Lung (tissue), 12 donors: ENCODE measurements around the gene ZNF783. TPM values are rescaled to one million over a fixed set of nuclear protein-coding genes. Genes with fewer than 3 reads are reported as not detected.

ENCODE experiments used
- ATAC-seq: fragments of 200-7000 bp; cut with Tn5 transposase; one replicate; pipeline ENCODE4 v1.9.1; 2020; ENCODE audit warnings: moderate number of reproducible peaks; ENCODE audit not compliant: insufficient read depth, low FRiP score
- DNase-seq, 3 donors: peaks; one replicate each; pipeline ENCODE4 v3.0.0-alpha.2; 2013 to 2017
- H3K27ac ChIP-seq, 2 donors: one replicate each; pipeline ENCODE4 v1.5.1; 2013; ENCODE audit warnings: mild to moderate bottlenecking in 2 of 2, moderate library complexity in 2 of 2, control low read depth in 1 of 2, inconsistent platforms in 1 of 2, low read depth in 1 of 2, low read length in 1 of 2
- H3K27me3 ChIP-seq, 3 donors: one replicate each; pipeline ENCODE4 v1.5.1; 2013; ENCODE audit warnings: low read length in 2 of 3; ENCODE audit not compliant: control insufficient read depth in 3 of 3, insufficient read depth in 3 of 3
- H3K36me3 ChIP-seq, 4 donors: one replicate each; pipeline ENCODE4 v1.5.1; 2013; ENCODE audit warnings: low read length in 4 of 4, mild to moderate bottlenecking in 1 of 4, moderate library complexity in 1 of 4; ENCODE audit not compliant: control insufficient read depth in 4 of 4, insufficient read depth in 4 of 4
- H3K4me1 ChIP-seq, 5 donors: one replicate each; pipeline ENCODE4 v1.5.1; 2013; ENCODE audit warnings: low read length in 5 of 5, mild to moderate bottlenecking in 2 of 5, moderate library complexity in 1 of 5; ENCODE audit not compliant: control insufficient read depth in 5 of 5, insufficient read depth in 5 of 5
- H3K4me3 ChIP-seq: one replicate; pipeline ENCODE4 v1.5.1; 2013; ENCODE audit warnings: mild to moderate bottlenecking, control low read depth, moderate library complexity
- H3K9ac ChIP-seq, 2 donors: one replicate each; pipeline ENCODE4 v1.5.1; 2013; ENCODE audit warnings: low read length in 2 of 2, control low read depth in 1 of 2; ENCODE audit not compliant: insufficient read depth in 1 of 2
- H3K9me3 ChIP-seq, 4 donors: one replicate each; pipeline ENCODE4 v1.5.1; 2013; ENCODE audit warnings: low read length in 3 of 4, mild to moderate bottlenecking in 1 of 4, moderate library complexity in 1 of 4; ENCODE audit not compliant: control insufficient read depth in 4 of 4, insufficient read depth in 3 of 4
- CTCF ChIP-seq: IDR thresholded peaks from 2 replicates; pipeline ENCODE4 v1.5.1; 2012; ENCODE audit warnings: mild to moderate bottlenecking; ENCODE audit errors: control extremely low read depth, extremely low read depth
- WGBS, 2 donors: extraction: QIAGEN DNeasy Blood & Tissue Kit; methylation state at CpG; one replicate each; pipeline ENCODE4 v1.1.7; 2013; 5-methylcytosine and 5-hydroxymethylcytosine counted together
- polyA plus RNA-seq, 2 donors: library from polyadenylated mRNA; stranded (reverse); fragments of 200-250 nt; gene quantifications; one replicate each; pipeline ENCODE4 v1.2.1, GENCODE V29; 2013
- total RNA-seq, 2 donors: library from RNA; depleted of rRNA in 1 of 2; stranded (reverse); fragments of >200 nt in 1 of 2; gene quantifications; one replicate each; pipeline ENCODE4 v1.2.1, GENCODE V29; 2014 to 2021
- donor health status: control.
- donor health status: control.
- donor health status: Bipolar disorder and iron deficiency.
- donor health status: healthy.
- donor health status: DM: yes; HTN: yes; CAD: no.

Gene ZNF783
- total and polyA plus RNA-seq, 4 donors: 6.2 to 16.3 (median 7.7) TPM

- ATAC-seq: no peak
- H3K36me3 ChIP-seq: peaks cover 18 to 69% (median 35%) of the 10 kb centered on the region in 4 donors
- no peak overlapping the region for H3K9ac ChIP-seq
These were observed 44.4 kb upstream of the ZNF783 start for GRCh38 chr7:149217570-149217969.

GRCh38 chr7:149218469-149219420 lies 43.3 kb upstream of the ZNF783 start:
- H3K4me3 ChIP-seq: no peak overlapping the region
- no peak overlapping the region for H3K9ac ChIP-seq
- no peak for DNase-seq
- H3K27ac ChIP-seq: no peak overlapping the region
- no peak for TF ChIP-seq CTCF
- 87 to 88% methylated on average over 10 of the region's 10 CpGs for WGBS, 2 donors
- peaks cover 13 to 66% (median 37%) of the 10 kb centered on the region in 4 donors for H3K36me3 ChIP-seq
- no peaks in the 10 kb centered on the region for H3K9me3 ChIP-seq
- H3K4me1 ChIP-seq: no peaks in the 10 kb centered on the region
- H3K27me3 ChIP-seq: no peaks in the 10 kb centered on the region
- no peak for ATAC-seq

More at GRCh38 chr7:149217570-149217969, 44.4 kb upstream of the ZNF783 start:
- DNase-seq: no peak
- no peaks in the 10 kb centered on the region for H3K9me3 ChIP-seq
- no peak overlapping the region for H3K27ac ChIP-seq
- TF ChIP-seq CTCF: no peak
- WGBS, 2 donors: 81 to 83% methylated on average over 6 of the region's 6 CpGs
- no peak overlapping the region for H3K4me3 ChIP-seq
- H3K4me1 ChIP-seq: no peaks in the 10 kb centered on the region
- H3K27me3 ChIP-seq: no peaks in the 10 kb centered on the region

- ATAC-seq (no peak), DNase-seq (no peak)
- 76 to 77% methylated on average over 6 of the region's 6 CpGs for WGBS, 2 donors
- Histone ChIP-seq H3K9ac (no peak overlapping the region), H3K27ac (no peak overlapping the region), H3K4me1 (no peaks in the 10 kb centered on the region), H3K4me3 (no peak overlapping the region), H3K27me3 (no peaks in the 10 kb centered on the region), H3K9me3 (no peaks in the 10 kb centered on the region), H3K36me3 (peaks cover 19 to 65% (median 34%) of the 10 kb centered on the region in 4 donors)
- TF ChIP-seq CTCF: no peak
These were observed 41.5 kb upstream of the ZNF783 start for GRCh38 chr7:149220534-149220933.
